Breast epithelium (tissue), 3 donors: Measurements from ENCODE around the gene ASAP2.

Experiments
- CTCF ChIP-seq, 3 donors: fragments of 450-650 bp; IDR thresholded peaks; one replicate each; pipeline ENCODE4 v1.5.1; 2016 to 2017; ENCODE audit warnings: antibody characterized with exemption in 3 of 3, mild to moderate bottlenecking in 3 of 3, moderate library complexity in 3 of 3
- POLR2A ChIP-seq: fragments of 450-650 bp; IDR thresholded peaks from one replicate; pipeline ENCODE4 v1.6.1; 2016; ENCODE audit warnings: antibody characterized with exemption, mild to moderate bottlenecking, moderate library complexity

- TF ChIP-seq CTCF (IDR thresholded peaks at IDR 0.05) (no peak), POLR2A (no peak)
Observed at GRCh38 chr2:9418746-9419145, 212.1 kb downstream of the ASAP2 start.
